ENCODE results near the gene CBFA2T2. TPM values are rescaled to one million over a fixed set of nuclear protein-coding genes. Genes with fewer than 3 reads are reported as not detected.

Gene CBFA2T2
- total and polyA plus RNA-seq, 2 donors (not counting 1 experiment from before 2014, with no cell fraction given): 26.9 to 30.0 TPM

DNA sequence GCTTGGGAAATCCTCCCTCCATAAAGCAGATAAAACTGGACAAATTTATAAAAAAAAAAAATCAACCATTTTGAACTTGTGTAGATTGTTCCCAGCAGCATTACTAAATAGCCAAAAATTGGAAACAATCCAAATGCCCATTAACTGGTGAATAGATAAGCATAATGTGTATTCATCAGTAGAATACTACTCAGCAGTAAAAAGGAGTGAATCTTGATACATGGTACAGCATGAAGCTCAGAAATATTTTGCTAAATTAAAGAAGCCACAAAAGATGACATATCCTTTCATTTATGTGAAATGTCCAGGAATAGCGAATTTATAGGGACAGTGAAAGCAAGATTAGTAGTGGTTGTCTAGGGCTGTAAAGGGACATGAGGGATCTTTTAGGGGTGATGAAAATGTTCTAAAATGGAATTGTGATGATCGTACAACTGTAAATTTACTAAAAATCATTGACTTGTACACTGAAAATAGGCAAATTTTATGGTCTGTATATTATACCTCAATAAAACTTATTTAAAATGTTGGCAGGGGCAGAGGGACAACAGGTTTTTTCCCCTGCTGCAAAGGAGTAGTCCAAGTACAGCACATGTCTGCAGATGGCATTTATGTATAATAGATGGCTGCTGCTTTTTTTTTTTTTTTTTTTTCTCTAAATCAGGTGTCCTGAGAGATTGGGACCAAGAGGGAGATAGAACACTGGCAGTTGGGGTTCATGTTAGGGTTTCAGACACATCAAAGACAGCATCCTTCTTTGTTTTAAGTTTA lies 59.5 kb downstream of the CBFA2T2 start:
- Histone ChIP-seq H3K9me3 (ENCODE audit: control extremely low read depth in 1 of 3, control insufficient read depth in 2 of 3, insufficient read depth in 1 of 3, low read length in 2 of 3) (no peaks in the 10 kb centered on the region), H3K27ac (ENCODE audit: low read length in 2 of 2) (no peak overlapping the region), H3K9ac (ENCODE audit: low read length) (no peak overlapping the region), H3K27me3 (replicated peaks in 1 of 4; ENCODE audit: control extremely low read depth in 1 of 4, control insufficient read depth in 3 of 4, insufficient read depth in 4 of 4, low read length in 3 of 4) (no peaks in the 10 kb centered on the region), H3K4me1 (ENCODE audit: control insufficient read depth in 2 of 2, insufficient read depth in 2 of 2, low read length in 2 of 2) (peaks cover 13 to 14% of the 10 kb centered on the region in 2 donors), H2AFZ (ENCODE audit: insufficient read depth, low read depth, low read length, poor library complexity, severe bottlenecking) (no peak overlapping the region), H3K36me3 (replicated peaks in 1 of 2; ENCODE audit: control extremely low read depth in 1 of 2, control insufficient read depth in 1 of 2, extremely low read depth in 1 of 2, insufficient read depth in 2 of 2, low read length in 1 of 2) (peaks cover 2 to 3% of the 10 kb centered on the region in 2 experiments), H4K20me1 (ENCODE audit: control insufficient read depth, insufficient read depth, low read length, poor library complexity, severe bottlenecking) (no peaks in the 10 kb centered on the region), H3K4me3 (ENCODE audit: control extremely low read depth in 1 of 5, extremely low read depth in 1 of 5, insufficient read depth in 1 of 5, low read depth in 2 of 5, low read length in 4 of 5) (no peak overlapping the region), H3K79me2 (ENCODE audit: control insufficient read depth, insufficient read depth, low read length) (peaks cover 28% of the 10 kb centered on the region), H3K4me2 (replicated peaks; ENCODE audit: low read depth, low read length, poor library complexity, severe bottlenecking) (no peak overlapping the region)
- H3K27me3 Mint-ChIP-seq: no peaks in the 10 kb centered on the region
- ChIA-PET CTCF (interaction anchor here (2.8 kb wide), 1 partner anchor 12 kb away, joined by 8 read pairs; no protein-coding TSS in a partner anchor), POLR2A (no interaction called here)
- ATAC-seq (ENCODE audit: low read depth): no peak
- no peak for DNase-seq
- H3K4me1 Mint-ChIP-seq: peaks cover 17% of the 10 kb centered on the region
- H3K9me3 Mint-ChIP-seq (ENCODE audit: insufficient read depth): no peaks in the 10 kb centered on the region
- intact Hi-C loops (cut with micrococcal nuclease): no loop called here
- no peak overlapping the region for H3K27ac Mint-ChIP-seq
- TF ChIP-seq, protein P1, sequence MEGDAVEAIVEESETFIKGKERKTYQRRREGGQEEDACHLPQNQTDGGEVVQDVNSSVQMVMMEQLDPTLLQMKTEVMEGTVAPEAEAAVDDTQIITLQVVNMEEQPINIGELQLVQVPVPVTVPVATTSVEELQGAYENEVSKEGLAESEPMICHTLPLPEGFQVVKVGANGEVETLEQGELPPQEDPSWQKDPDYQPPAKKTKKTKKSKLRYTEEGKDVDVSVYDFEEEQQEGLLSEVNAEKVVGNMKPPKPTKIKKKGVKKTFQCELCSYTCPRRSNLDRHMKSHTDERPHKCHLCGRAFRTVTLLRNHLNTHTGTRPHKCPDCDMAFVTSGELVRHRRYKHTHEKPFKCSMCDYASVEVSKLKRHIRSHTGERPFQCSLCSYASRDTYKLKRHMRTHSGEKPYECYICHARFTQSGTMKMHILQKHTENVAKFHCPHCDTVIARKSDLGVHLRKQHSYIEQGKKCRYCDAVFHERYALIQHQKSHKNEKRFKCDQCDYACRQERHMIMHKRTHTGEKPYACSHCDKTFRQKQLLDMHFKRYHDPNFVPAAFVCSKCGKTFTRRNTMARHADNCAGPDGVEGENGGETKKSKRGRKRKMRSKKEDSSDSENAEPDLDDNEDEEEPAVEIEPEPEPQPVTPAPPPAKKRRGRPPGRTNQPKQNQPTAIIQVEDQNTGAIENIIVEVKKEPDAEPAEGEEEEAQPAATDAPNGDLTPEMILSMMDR (IDR thresholded peaks at IDR 0.05): no peak
- TF ChIP-seq EZH2 (IDR thresholded peaks at IDR 0.05; ENCODE audit: borderline replicate concordance, insufficient read depth, low read depth, low read length, poor library complexity, severe bottlenecking): no peak
- no CpG with 5 or more reads among the region's 2 CpGs for WGBS (ENCODE audit: insufficient coverage)
- no peak overlapping the region for H3K4me3 Mint-ChIP-seq

DNA sequence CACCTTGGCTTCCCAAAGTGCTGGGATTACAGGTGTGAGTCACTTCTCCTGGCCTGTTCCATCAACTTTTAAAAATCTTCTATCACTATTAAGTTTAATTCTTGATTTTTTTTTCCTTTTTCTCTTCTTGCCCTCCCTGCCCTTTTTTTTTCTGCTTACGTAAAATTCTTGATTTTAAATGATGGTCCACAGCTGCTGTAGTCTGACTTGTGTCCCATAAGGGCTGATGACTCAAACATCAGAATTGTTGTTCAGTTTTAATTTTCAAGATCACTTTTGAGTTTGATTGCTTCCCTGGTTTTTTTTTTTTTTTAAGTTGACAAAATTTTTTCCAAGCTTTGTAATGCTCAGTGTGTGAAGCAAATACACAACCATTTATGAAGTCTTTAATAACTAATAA lies 61.9 kb downstream of the CBFA2T2 start:
- no peaks in the 10 kb centered on the region for H4K20me1 ChIP-seq (ENCODE audit: control insufficient read depth, insufficient read depth, low read length, poor library complexity, severe bottlenecking)
- no peak overlapping the region for H2AFZ ChIP-seq (ENCODE audit: insufficient read depth, low read depth, low read length, poor library complexity, severe bottlenecking)
- H3K79me2 ChIP-seq (ENCODE audit: control insufficient read depth, insufficient read depth, low read length): peaks cover 37% of the 10 kb centered on the region
- CTCF ChIA-PET: interaction anchor here (0.6 to 0.7 kb wide), 2 partner anchors 30 to 34 kb away, joined by 3 read pairs; no protein-coding TSS in a partner anchor
- POLR2A ChIA-PET: interaction anchor here (0.7 to 1.1 kb wide), 2 partner anchors 108 to 139 kb away, joined by 4 to 5 read pairs; no protein-coding TSS in a partner anchor
- peaks cover 28 to 31% of the 10 kb centered on the region in 2 donors for H3K4me1 ChIP-seq (ENCODE audit: control insufficient read depth in 2 of 2, insufficient read depth in 2 of 2, low read length in 2 of 2)
- H3K9me3 Mint-ChIP-seq (ENCODE audit: insufficient read depth): no peaks in the 10 kb centered on the region
- H3K4me3 ChIP-seq (ENCODE audit: control extremely low read depth in 1 of 5, extremely low read depth in 1 of 5, insufficient read depth in 1 of 5, low read depth in 2 of 5, low read length in 4 of 5): no peak overlapping the region
- WGBS (ENCODE audit: insufficient coverage): no CpG with 5 or more reads among the region's 1 CpG
- TF ChIP-seq, protein P1 (IDR thresholded peaks at IDR 0.05): no peak
- no peak for TF ChIP-seq EZH2 (IDR thresholded peaks at IDR 0.05; ENCODE audit: borderline replicate concordance, insufficient read depth, low read depth, low read length, poor library complexity, severe bottlenecking)
- intact Hi-C loops (cut with micrococcal nuclease): loop anchor here (10.0 kb wide), 1 partner anchor 263 kb away; the partner anchor contains the start of gene CHMP4B
- no peak overlapping the region for H3K27ac ChIP-seq (ENCODE audit: low read length in 2 of 2)
- ATAC-seq (ENCODE audit: low read depth) (no peak), DNase-seq (no peak)
- H3K36me3 ChIP-seq (replicated peaks in 1 of 2; ENCODE audit: control extremely low read depth in 1 of 2, control insufficient read depth in 1 of 2, extremely low read depth in 1 of 2, insufficient read depth in 2 of 2, low read length in 1 of 2): peaks cover 2 to 3% of the 10 kb centered on the region in 2 experiments
- H3K4me2 ChIP-seq (replicated peaks; ENCODE audit: low read depth, low read length, poor library complexity, severe bottlenecking): no peak overlapping the region
- no peak overlapping the region for H3K27ac Mint-ChIP-seq
- H3K9ac ChIP-seq (ENCODE audit: low read length): no peak overlapping the region
- H3K9me3 ChIP-seq (ENCODE audit: control extremely low read depth in 1 of 3, control insufficient read depth in 2 of 3, insufficient read depth in 1 of 3, low read length in 2 of 3): no peaks in the 10 kb centered on the region
- H3K4me1 Mint-ChIP-seq: peaks cover 32% of the 10 kb centered on the region
- no peak overlapping the region for H3K4me3 Mint-ChIP-seq
- H3K27me3 Mint-ChIP-seq: no peaks in the 10 kb centered on the region
- H3K27me3 ChIP-seq (replicated peaks in 1 of 4; ENCODE audit: control extremely low read depth in 1 of 4, control insufficient read depth in 3 of 4, insufficient read depth in 4 of 4, low read length in 3 of 4): no peaks in the 10 kb centered on the region

Measured in B cell (primary cell).